HepG2 (cell line): ENCODE results near the gene ANO10. TPM values are rescaled to one million over a fixed set of nuclear protein-coding genes. Genes with fewer than 3 reads are reported as not detected.
"Not testable (repeated sequence)": the region's sequence is repeated elsewhere in the genome, so short reads cannot be mapped to it uniquely, and the experiment has no call there.

Experiments
- ATAC-seq: fragments of 200-7000 bp; cut with Tn5 transposase; 3 replicates; pipeline ENCODE4 v1.9.1; 2020; ENCODE audit warnings: mild to moderate bottlenecking, moderate library complexity
- BruUV-seq: library from RNA; stranded (reverse); fragments of 400-500 nt; replicated peaks from 2 replicates; lab custom pipeline; 2021; lab: Mats Ljungman, UMichigan
- CTCF ChIA-PET: fragments of 300-600 bp; formaldehyde crosslinking; extraction: SDS; loops from one replicate; lab custom pipeline; 2021; ENCODE audit warnings: low total read pairs, inconsistent platforms, low intra/inter-chr PET ratio; lab: Yijun Ruan, JAX
- POLR2A ChIA-PET: fragments of 350-600 bp; sonication (Branson Sonifier 250); formaldehyde crosslinking; loops from one replicate; lab custom pipeline; 2020; ENCODE audit warnings: antibody characterized with exemption, inconsistent platforms; lab: Yijun Ruan, JAX
- DNase-seq: peaks from one replicate; pipeline ENCODE4 v3.0.0-alpha.2; 2015; ENCODE audit warnings: low spot score
- FAIRE-seq: peaks from 3 replicates; lab custom pipeline; 2011; peaks lifted over from hg19 to GRCh38; lab: Jason Lieb, UNC
- H2AFZ ChIP-seq: one replicate; pipeline ENCODE4 v1.6.1; 2011; ENCODE audit warnings: low read length, inconsistent platforms
- H3K27ac ChIP-seq: fragments of 300-600 bp; 3 replicates; pipeline ENCODE4 v1.8.0; 2011; ENCODE audit warnings: mixed run types, mild to moderate bottlenecking, mixed read lengths, low read length, inconsistent platforms; ENCODE audit not compliant: insufficient read depth; ENCODE audit errors: extremely low read length
- H3K27me3 ChIP-seq, 2 experiments: fragments of 200-600 bp in 1 of 2; 2 replicates in 1 of 2; 3 replicates in 1 of 2; pipeline versions ENCODE4 v1.6.0 to v1.8.0; 2011; ENCODE audit warnings: low read length in 2 of 2, mild to moderate bottlenecking in 2 of 2, moderate library complexity in 2 of 2, inconsistent platforms in 1 of 2; ENCODE audit not compliant: insufficient read depth in 2 of 2, control insufficient read depth in 1 of 2
- H3K36me3 ChIP-seq, 2 experiments: fragments of 200-600 bp in 1 of 2; replicated peaks in 1 of 2; 2 replicates in 1 of 2; 3 replicates in 1 of 2; pipeline versions ENCODE4 v1.5.1 to v1.8.0; 2011; ENCODE audit warnings: low read length in 2 of 2, inconsistent platforms in 1 of 2; ENCODE audit not compliant: insufficient read depth in 2 of 2, control insufficient read depth in 1 of 2
- H3K4me1 ChIP-seq: 2 replicates; pipeline ENCODE4 v1.5.1; 2012; ENCODE audit warnings: low read length, inconsistent platforms; ENCODE audit not compliant: insufficient read depth
- H3K4me2 ChIP-seq: 2 replicates; pipeline ENCODE4 v1.6.0; 2011; ENCODE audit warnings: low read depth, low read length, inconsistent platforms
- H3K4me3 ChIP-seq, 3 experiments: fragments of 200-600 bp in 1 of 3; sonication (generic), shearing (Covaris generic) in 1 of 3; replicated peaks in 1 of 3; 2 replicates each; pipeline ENCODE4 v1.5.1; 2011 to 2016; ENCODE audit warnings: low read length in 3 of 3, inconsistent platforms in 2 of 3, low read depth in 2 of 3, mild to moderate bottlenecking in 2 of 3, control low read depth in 1 of 3, mixed read lengths in 1 of 3; ENCODE audit not compliant: insufficient read depth in 1 of 3
- H3K79me2 ChIP-seq: one replicate; pipeline ENCODE4 v1.6.1; 2011; ENCODE audit warnings: low read length, inconsistent platforms; ENCODE audit not compliant: insufficient read depth
- H3K9ac ChIP-seq: 2 replicates; pipeline ENCODE4 v1.6.0; 2011; ENCODE audit warnings: mild to moderate bottlenecking, low read depth, low read length, inconsistent platforms; ENCODE audit not compliant: insufficient read depth
- H3K9me3 ChIP-seq: 2 replicates; pipeline ENCODE4 v1.5.1; 2012; ENCODE audit warnings: mild to moderate bottlenecking, low read length
- H4K20me1 ChIP-seq: 2 replicates; pipeline ENCODE4 v1.6.0; 2011; ENCODE audit warnings: inconsistent platforms, mild to moderate bottlenecking, low read length, moderate library complexity; ENCODE audit not compliant: insufficient read depth
- FOSL2 ChIP-seq: sonication (generic); formaldehyde crosslinking; IDR thresholded peaks from 2 replicates; pipeline ENCODE4 v1.4.0; 2020; ENCODE audit warnings: missing genetic modification reagents
- FUBP1 ChIP-seq: sonication (generic); formaldehyde crosslinking; IDR thresholded peaks from 2 replicates; pipeline ENCODE4 v1.5.1; 2020; ENCODE audit warnings: missing genetic modification reagents, mild to moderate bottlenecking, borderline replicate concordance
- GATA4 ChIP-seq: sonication (generic); IDR thresholded peaks from 2 replicates; pipeline ENCODE4 v1.6.1; 2016; ENCODE audit warnings: antibody characterized with exemption, low read depth, borderline replicate concordance
- STAT5B ChIP-seq: sonication (generic); formaldehyde crosslinking; IDR thresholded peaks from 2 replicates; pipeline ENCODE4 v1.4.0; 2020; ENCODE audit warnings: missing genetic modification reagents
- U2AF1 ChIP-seq: fragments of 200-400 bp; formaldehyde crosslinking; optimal IDR thresholded peaks from 2 replicates; pipeline ENCODE3; 2017; ENCODE audit warnings: mild to moderate bottlenecking, low read depth, low read length
- ZNF124 ChIP-seq: sonication (generic); formaldehyde crosslinking; IDR thresholded peaks from 2 replicates; pipeline ENCODE4 v1.4.0; 2020; ENCODE audit warnings: missing genetic modification reagents
- ZNF281 ChIP-seq: sonication (generic); formaldehyde crosslinking; IDR thresholded peaks from 2 replicates; pipeline ENCODE4 v1.4.0; 2020; ENCODE audit warnings: missing genetic modification reagents, borderline replicate concordance
- WGBS: methylation state at CpG from one replicate; pipeline ENCODE4 v1.1.6; 2017; ENCODE audit warnings: low lambda C conversion rate; 5-methylcytosine and 5-hydroxymethylcytosine counted together
- in situ Hi-C: cut with HindIII; loops from 2 replicates; pipeline ENCODE4 v1.10.0; 2017; ENCODE audit warnings: low pct_unique_long_range_greater_than_20kb; ENCODE audit not compliant: extremely low pct_ligation_motif_present
- intact Hi-C: fragments of 100-400 bp; cut with micrococcal nuclease; formaldehyde crosslinking; loops from one replicate; pipeline ENCODE4 v1.10.0; 2022; ENCODE audit not compliant: unreplicated experiment
- polyA plus RNA-seq, 8 experiments: library from polyadenylated mRNA; depleted of rRNA in 3 of 8; stranded (reverse) in 7 of 8; unstranded in 1 of 8; fragments of >200 nt; fragmentation: Illumina TruSeq in 4 of 8; extraction: Trizol in 4 of 8; gene quantifications; 2 replicates each; pipeline versions ENCODE4 v1.2.1 to v1.2.3, GENCODE V29; 2011 to 2016; ENCODE audit warnings: low read depth in 4 of 8, missing spikeins in 1 of 8, mixed read lengths in 1 of 8; ENCODE audit not compliant: insufficient read depth in 1 of 8
- total RNA-seq, 5 experiments: library from RNA; depleted of rRNA; stranded (reverse); fragments of >200 nt; fragmentation: Illumina TruSeq; extraction: Trizol; gene quantifications; 2 replicates each; pipeline ENCODE4 v1.2.3, GENCODE V29; 2016; ENCODE audit warnings: low read depth in 1 of 5
- TF ChIP-seq, protein P1 (sequence below): IDR thresholded peaks from 2 replicates; pipeline ENCODE4 v1.6.1; 2016; ENCODE audit warnings: mild to moderate bottlenecking

ANO10 gene
- total and polyA plus RNA-seq, 2 of the 13 experiments (the other 11 are each of a cell fraction or from before 2014, with no cell fraction given), result 10.4 to 13.1 TPM

DNA sequence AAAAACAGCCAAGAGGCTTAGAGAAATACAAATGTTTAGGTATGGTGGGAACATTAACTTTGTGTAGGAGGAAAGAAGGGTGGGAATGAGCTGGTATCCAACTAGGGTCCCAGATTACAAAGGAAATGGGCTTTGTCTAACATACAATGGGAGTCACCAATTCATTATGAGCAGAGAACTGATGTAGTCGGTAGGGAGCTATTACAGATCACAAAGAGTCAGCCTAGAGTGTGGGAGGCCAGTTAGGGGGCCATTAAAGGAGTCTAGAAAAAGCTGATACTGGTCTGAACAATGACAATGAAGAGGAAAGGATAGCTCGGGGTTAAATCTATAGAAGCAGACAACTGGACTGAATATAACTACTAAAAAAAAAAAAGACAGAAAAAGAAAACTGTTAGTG lies 15.5 kb downstream of the ANO10 start:
- Histone ChIP-seq H3K9me3 (no peaks in the 10 kb centered on the region), H3K27me3 (no peaks in the 10 kb centered on the region), H3K4me2 (no peak overlapping the region), H2AFZ (no peak overlapping the region), H3K79me2 (no peaks in the 10 kb centered on the region), H3K4me3 (no peak overlapping the region), H3K36me3 (no peaks in the 10 kb centered on the region), H3K27ac (no peak overlapping the region), H3K9ac (no peak overlapping the region), H4K20me1 (no peaks in the 10 kb centered on the region), H3K4me1 (no peaks in the 10 kb centered on the region)
- DNase-seq (no peak), FAIRE-seq (no peak), ATAC-seq (no peak)
- ChIA-PET POLR2A (no interaction called here), CTCF (no interaction called here)
- TF ChIP-seq ZNF281 (CRISPR knock-in tag) (no peak), STAT5B (no peak), U2AF1 (no peak), FOSL2 (CRISPR knock-in tag) (no peak), ZNF124 (CRISPR knock-in tag) (no peak), GATA4 (no peak), FUBP1 (no peak)
- TF ChIP-seq, protein P1, sequence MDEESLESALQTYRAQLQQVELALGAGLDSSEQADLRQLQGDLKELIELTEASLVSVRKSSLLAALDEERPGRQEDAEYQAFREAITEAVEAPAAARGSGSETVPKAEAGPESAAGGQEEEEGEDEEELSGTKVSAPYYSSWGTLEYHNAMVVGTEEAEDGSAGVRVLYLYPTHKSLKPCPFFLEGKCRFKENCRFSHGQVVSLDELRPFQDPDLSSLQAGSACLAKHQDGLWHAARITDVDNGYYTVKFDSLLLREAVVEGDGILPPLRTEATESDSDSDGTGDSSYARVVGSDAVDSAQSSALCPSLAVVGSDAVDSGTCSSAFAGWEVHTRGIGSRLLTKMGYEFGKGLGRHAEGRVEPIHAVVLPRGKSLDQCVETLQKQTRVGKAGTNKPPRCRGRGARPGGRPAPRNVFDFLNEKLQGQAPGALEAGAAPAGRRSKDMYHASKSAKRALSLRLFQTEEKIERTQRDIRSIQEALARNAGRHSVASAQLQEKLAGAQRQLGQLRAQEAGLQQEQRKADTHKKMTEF (CRISPR knock-in tag), result no peak
- 66% methylated on average over 2 of the region's 2 CpGs for WGBS
- in situ Hi-C loops, result no loop called here
- BruUV-seq, result no TSS peak
- intact Hi-C loops, result no loop called here

DNA sequence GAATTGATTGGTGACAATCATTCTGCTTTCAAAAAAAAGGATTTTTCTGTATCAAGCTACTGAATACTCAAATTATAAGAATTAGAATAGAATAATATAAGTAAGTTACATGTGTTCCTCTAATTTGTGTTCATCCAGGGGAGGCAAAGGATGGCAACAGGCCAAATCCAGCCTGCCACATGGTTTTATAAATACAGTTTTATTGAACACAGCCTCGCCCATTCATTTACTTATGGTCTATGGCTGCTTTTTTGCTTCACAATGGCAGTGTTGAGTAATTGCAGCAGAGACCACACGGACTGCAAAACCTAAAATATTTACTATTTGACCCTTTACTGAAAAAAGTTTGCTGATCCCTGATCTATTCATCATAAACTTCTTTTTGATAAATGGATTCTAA lies 21.9 kb downstream of the ANO10 start:
- H4K20me1 ChIP-seq, H3K27ac ChIP-seq, DNase-seq, intact Hi-C loops, H3K4me1 ChIP-seq, POLR2A ChIA-PET, H3K36me3 ChIP-seq, H3K4me3 ChIP-seq, BruUV-seq, in situ Hi-C loops, H3K79me2 ChIP-seq, H3K9me3 ChIP-seq, ATAC-seq, FAIRE-seq, H2AFZ ChIP-seq, H3K4me2 ChIP-seq, H3K9ac ChIP-seq, H3K27me3 ChIP-seq, CTCF ChIA-PET: not testable (repeated sequence)
- 97% methylated on average over 2 of the region's 2 CpGs for WGBS
